CD14-positive monocyte (primary cell): ENCODE data around the gene MED6. TPM values are rescaled to one million over a fixed set of nuclear protein-coding genes. Genes with fewer than 3 reads are reported as not detected.

Experiments used
- DNase-seq, 3 donors: peaks; one replicate each; pipeline ENCODE4 v3.0.0-alpha.2; 2011 to 2022
- H2AFZ ChIP-seq: 2 replicates; pipeline ENCODE4 v1.6.0; 2012; ENCODE audit warnings: mild to moderate bottlenecking, low read depth, low read length, inconsistent platforms; ENCODE audit not compliant: insufficient read depth, poor library complexity, severe bottlenecking
- H3K27ac ChIP-seq, 2 donors: 1 replicate in 1 of 2; 2 replicates in 1 of 2; pipeline ENCODE4 v1.5.1; 2012 to 2013; ENCODE audit warnings: low read length in 2 of 2, control low read depth in 1 of 2, inconsistent platforms in 1 of 2, low read depth in 1 of 2, mild to moderate bottlenecking in 1 of 2
- H3K27me3 ChIP-seq, 2 donors: one replicate each; pipeline versions ENCODE4 v1.6.0 to v1.6.1; 2011 to 2013; ENCODE audit warnings: low read length in 2 of 2; ENCODE audit not compliant: control insufficient read depth in 2 of 2, insufficient read depth in 2 of 2
- H3K36me3 ChIP-seq, 2 donors: replicated peaks in 1 of 2; 1 replicate in 1 of 2; 2 replicates in 1 of 2; pipeline versions ENCODE4 v1.5.1 to v1.6.1; 2012 to 2013; ENCODE audit warnings: low read length in 2 of 2, control low read depth in 1 of 2, inconsistent platforms in 1 of 2, mild to moderate bottlenecking in 1 of 2; ENCODE audit not compliant: insufficient read depth in 2 of 2, control insufficient read depth in 1 of 2
- H3K4me1 ChIP-seq, 2 donors: 1 replicate in 1 of 2; 2 replicates in 1 of 2; pipeline versions ENCODE4 v1.5.1 to v1.6.1; 2012 to 2013; ENCODE audit warnings: low read length in 2 of 2, control low read depth in 1 of 2, inconsistent platforms in 1 of 2, mild to moderate bottlenecking in 1 of 2, moderate library complexity in 1 of 2; ENCODE audit not compliant: insufficient read depth in 2 of 2, control insufficient read depth in 1 of 2
- H3K4me2 ChIP-seq: replicated peaks from 2 replicates; pipeline ENCODE3; 2012; ENCODE audit warnings: low read length, moderate library complexity, mild to moderate bottlenecking; ENCODE audit not compliant: poor library complexity, severe bottlenecking; ENCODE audit errors: extremely low read depth
- H3K4me3 ChIP-seq, 3 experiments: fragments of 200-600 bp in 1 of 3; sonication (generic) in 1 of 3; replicated peaks in 1 of 3; 1 replicate in 2 of 3; 2 replicates in 1 of 3; pipeline ENCODE4 v1.5.1; 2011 to 2013; ENCODE audit warnings: low read length in 3 of 3, mild to moderate bottlenecking in 3 of 3, control low read depth in 2 of 3, low read depth in 2 of 3, inconsistent platforms in 1 of 3, moderate library complexity in 1 of 3
- H3K79me2 ChIP-seq: 2 replicates; pipeline ENCODE4 v1.6.0; 2012; ENCODE audit warnings: mild to moderate bottlenecking, control low read depth, inconsistent platforms, low read length, moderate library complexity; ENCODE audit not compliant: insufficient read depth
- H3K9ac ChIP-seq: 2 replicates; pipeline ENCODE4 v1.6.0; 2017; ENCODE audit warnings: low read length, mild to moderate bottlenecking; ENCODE audit not compliant: insufficient read depth, poor library complexity, severe bottlenecking
- H3K9me3 ChIP-seq, 2 donors: replicated peaks in 1 of 2; 1 replicate in 1 of 2; 2 replicates in 1 of 2; pipeline versions ENCODE4 v1.5.1 to v1.6.1; 2012 to 2013; ENCODE audit warnings: low read length in 2 of 2, control low read depth in 1 of 2; ENCODE audit not compliant: control insufficient read depth in 1 of 2, insufficient read depth in 1 of 2
- H4K20me1 ChIP-seq: 2 replicates; pipeline ENCODE4 v1.6.0; 2012; ENCODE audit warnings: mild to moderate bottlenecking, low read length, control low read depth, moderate library complexity; ENCODE audit not compliant: insufficient read depth
- H3K27ac Mint-ChIP-seq, 7 donors: one replicate each; pipeline ENCODE4 v1.8.0; 2020; ENCODE audit warnings: mild to moderate bottlenecking in 7 of 7, mixed read lengths in 7 of 7, moderate library complexity in 6 of 7, inconsistent platforms in 2 of 7
- H3K27me3 Mint-ChIP-seq, 3 donors: one replicate each; pipeline ENCODE4 v1.8.0; 2021 to 2022; ENCODE audit warnings: low read depth in 3 of 3, mild to moderate bottlenecking in 3 of 3, mixed read lengths in 3 of 3, moderate library complexity in 3 of 3, inconsistent platforms in 1 of 3
- H3K36me3 Mint-ChIP-seq, 2 donors: one replicate each; pipeline ENCODE4 v1.8.0; 2020; ENCODE audit warnings: mixed read lengths in 2 of 2, inconsistent platforms in 1 of 2, mild to moderate bottlenecking in 1 of 2
- H3K4me1 Mint-ChIP-seq: one replicate; pipeline ENCODE4 v1.8.0; 2020; ENCODE audit warnings: mild to moderate bottlenecking, mixed read lengths
- H3K4me3 Mint-ChIP-seq, 2 donors: one replicate each; pipeline ENCODE4 v1.8.0; 2020; ENCODE audit warnings: mild to moderate bottlenecking in 2 of 2, mixed read lengths in 2 of 2, moderate library complexity in 1 of 2
- H3K9me3 Mint-ChIP-seq, 7 donors: one replicate each; pipeline ENCODE4 v1.8.0; 2020 to 2022; ENCODE audit warnings: mixed read lengths in 7 of 7, mild to moderate bottlenecking in 6 of 7, moderate library complexity in 6 of 7, inconsistent platforms in 2 of 7
- WGBS: methylation state at CpG from one replicate; pipeline ENCODE4 v1.1.5; 2013; ENCODE audit warnings: missing lambda C conversion rate; ENCODE audit not compliant: insufficient coverage; 5-methylcytosine and 5-hydroxymethylcytosine counted together
- intact Hi-C, 2 donors: fragments of 100-400 bp; cut with micrococcal nuclease; formaldehyde crosslinking; loops; one replicate each; pipeline versions ENCODE4 v1.15.0 to v1.15.1; 2023
- polyA plus RNA-seq, 3 donors: library from polyadenylated mRNA; depleted of rRNA in 1 of 3; unstranded in 2 of 3; stranded (reverse) in 1 of 3; fragments of 300-500 nt in 2 of 3; fragments of >200 nt in 1 of 3; fragmentation: Illumina TruSeq in 2 of 3; gene quantifications; 1 replicate in 2 of 3; 2 replicates in 1 of 3; pipeline ENCODE4 v1.2.3, GENCODE V29; 2012 to 2021
- TF ChIP-seq, protein P1 (sequence below): fragments of 200-600 bp; IDR thresholded peaks from one replicate; pipeline ENCODE4 v1.8.0; 2022; ENCODE audit warnings: antibody characterized with exemption, mild to moderate bottlenecking

MED6 gene
- polyA plus RNA-seq, 3 donors, result 11.9 to 22.3 (median 19.4) TPM

DNA sequence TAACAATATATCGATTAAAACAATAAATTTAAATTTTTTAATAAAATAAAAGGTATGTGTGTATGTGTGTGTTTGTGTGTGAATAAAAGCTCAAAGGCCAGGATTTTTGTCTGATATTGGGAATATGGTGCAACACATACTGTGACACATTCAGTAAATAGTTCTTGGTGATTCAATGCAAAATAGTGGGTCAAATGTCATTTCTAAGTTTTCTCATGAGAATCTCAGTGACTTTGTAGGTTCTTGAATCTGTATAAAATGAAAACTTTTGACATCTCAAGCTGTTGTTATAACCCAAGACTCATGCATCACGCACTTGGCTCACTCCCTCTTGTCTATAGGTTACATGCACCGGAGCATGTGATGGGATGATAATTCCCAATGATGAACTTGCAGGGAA is 16.2 kb upstream of the MED6 start:
- Histone ChIP-seq H2AFZ (no peak overlapping the region), H3K4me2 (no peak overlapping the region), H3K79me2 (no peaks in the 10 kb centered on the region), H4K20me1 (no peaks in the 10 kb centered on the region), H3K4me3 (no peak overlapping the region), H3K9ac (no peak overlapping the region), H3K27ac (no peak overlapping the region), H3K27me3 (peaks cover 2 to 15% of the 10 kb centered on the region in 2 donors), H3K9me3 (no peaks in the 10 kb centered on the region), H3K36me3 (no peaks in the 10 kb centered on the region), H3K4me1 (no peaks in the 10 kb centered on the region)
- H3K36me3 Mint-ChIP-seq, result no peaks in the 10 kb centered on the region
- intact Hi-C loops, result no loop called here
- TF ChIP-seq, protein P1, sequence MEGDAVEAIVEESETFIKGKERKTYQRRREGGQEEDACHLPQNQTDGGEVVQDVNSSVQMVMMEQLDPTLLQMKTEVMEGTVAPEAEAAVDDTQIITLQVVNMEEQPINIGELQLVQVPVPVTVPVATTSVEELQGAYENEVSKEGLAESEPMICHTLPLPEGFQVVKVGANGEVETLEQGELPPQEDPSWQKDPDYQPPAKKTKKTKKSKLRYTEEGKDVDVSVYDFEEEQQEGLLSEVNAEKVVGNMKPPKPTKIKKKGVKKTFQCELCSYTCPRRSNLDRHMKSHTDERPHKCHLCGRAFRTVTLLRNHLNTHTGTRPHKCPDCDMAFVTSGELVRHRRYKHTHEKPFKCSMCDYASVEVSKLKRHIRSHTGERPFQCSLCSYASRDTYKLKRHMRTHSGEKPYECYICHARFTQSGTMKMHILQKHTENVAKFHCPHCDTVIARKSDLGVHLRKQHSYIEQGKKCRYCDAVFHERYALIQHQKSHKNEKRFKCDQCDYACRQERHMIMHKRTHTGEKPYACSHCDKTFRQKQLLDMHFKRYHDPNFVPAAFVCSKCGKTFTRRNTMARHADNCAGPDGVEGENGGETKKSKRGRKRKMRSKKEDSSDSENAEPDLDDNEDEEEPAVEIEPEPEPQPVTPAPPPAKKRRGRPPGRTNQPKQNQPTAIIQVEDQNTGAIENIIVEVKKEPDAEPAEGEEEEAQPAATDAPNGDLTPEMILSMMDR, result no peak
- H3K27me3 Mint-ChIP-seq, result peaks cover 6 to 12% (median 8%) of the 10 kb centered on the region in 3 donors
- H3K4me3 Mint-ChIP-seq, result no peak overlapping the region
- peaks cover 0 to 3% (median 0%) of the 10 kb centered on the region in 7 donors for H3K9me3 Mint-ChIP-seq
- H3K4me1 Mint-ChIP-seq, result no peaks in the 10 kb centered on the region
- DNase-seq, result no peak
- no CpG with 5 or more reads among the region's 3 CpGs for WGBS
- H3K27ac Mint-ChIP-seq, result no peak overlapping the region

DNA sequence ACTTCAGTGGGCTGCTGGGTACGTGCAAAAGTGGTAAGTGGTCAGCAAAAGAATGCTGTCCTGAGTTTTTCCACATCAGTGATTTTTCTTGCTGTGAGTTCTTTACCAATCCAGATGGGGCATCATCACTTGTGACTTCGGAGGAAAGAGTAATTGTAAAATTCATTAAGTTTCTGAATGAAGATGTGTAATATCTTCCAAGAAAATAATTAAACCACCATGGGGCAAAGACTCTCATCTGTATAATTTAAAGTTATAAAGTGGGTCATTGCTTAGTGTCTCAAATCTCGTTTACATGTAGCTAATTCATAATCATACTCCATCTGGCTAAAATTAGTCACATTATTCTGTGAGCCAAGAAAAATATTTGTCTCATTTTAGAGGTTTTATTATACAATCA is 10.8 kb upstream of the MED6 start:
- 100% methylated on average over 1 of the region's 3 CpGs for WGBS
- Histone ChIP-seq H3K36me3 (no peaks in the 10 kb centered on the region), H3K9ac (no peak overlapping the region), H4K20me1 (no peaks in the 10 kb centered on the region), H3K4me1 (no peaks in the 10 kb centered on the region), H3K79me2 (no peaks in the 10 kb centered on the region), H3K27ac (no peak overlapping the region), H3K4me3 (no peak overlapping the region), H3K4me2 (no peak overlapping the region), H2AFZ (no peak overlapping the region), H3K9me3 (no peaks in the 10 kb centered on the region), H3K27me3 (peaks cover 5 to 20% of the 10 kb centered on the region in 2 donors)
- Mint-ChIP-seq H3K27ac (no peak overlapping the region), H3K36me3 (no peaks in the 10 kb centered on the region), H3K4me3 (no peak overlapping the region), H3K27me3 (peaks cover 9 to 15% (median 14%) of the 10 kb centered on the region in 3 donors), H3K9me3 (no peaks in the 10 kb centered on the region), H3K4me1 (no peaks in the 10 kb centered on the region)
- DNase-seq, result no peak
- TF ChIP-seq, protein P1, result no peak
- intact Hi-C loops, result no loop called here
